OCI-LY1 (cell line): Measurements from ENCODE around the gene ATP8A1.

Experiments
- EZH2 ChIP-seq: fragments of 200-600 bp; sonication (generic), shearing (Covaris generic); IDR thresholded peaks from 2 replicates; pipeline ENCODE4 v1.8.0; 2017; ENCODE audit warnings: borderline replicate concordance, mixed run types, mild to moderate bottlenecking, antibody characterized with exemption, low read length, moderate library complexity, mixed read lengths
- TF ChIP-seq, protein P1 (sequence below): fragments of 200-600 bp; sonication (generic), shearing (Covaris generic); IDR thresholded peaks from 2 replicates; pipeline ENCODE4 v1.5.1; 2017; ENCODE audit warnings: mild to moderate bottlenecking, antibody characterized with exemption, low read length, moderate library complexity, mixed read lengths

DNA sequence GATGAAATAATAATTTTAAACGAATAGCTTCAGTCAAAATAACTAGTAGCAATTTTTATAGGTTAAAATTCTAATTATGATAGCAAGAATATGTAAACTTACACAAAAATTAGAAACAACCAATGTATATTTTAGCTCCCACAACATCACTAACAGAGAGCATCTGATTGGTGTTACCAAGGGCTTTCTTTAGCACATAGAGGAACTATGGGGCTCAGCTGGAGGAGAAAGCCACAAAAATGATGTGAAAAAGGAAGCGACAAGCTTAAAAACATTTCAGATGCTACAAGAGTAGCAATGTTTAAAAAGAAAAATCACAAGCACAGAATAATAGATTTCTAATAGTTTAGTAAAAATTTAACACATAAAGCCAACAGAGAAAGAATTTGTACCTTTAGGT lies 56.3 kb downstream of the ATP8A1 start:
- TF ChIP-seq, protein P1, sequence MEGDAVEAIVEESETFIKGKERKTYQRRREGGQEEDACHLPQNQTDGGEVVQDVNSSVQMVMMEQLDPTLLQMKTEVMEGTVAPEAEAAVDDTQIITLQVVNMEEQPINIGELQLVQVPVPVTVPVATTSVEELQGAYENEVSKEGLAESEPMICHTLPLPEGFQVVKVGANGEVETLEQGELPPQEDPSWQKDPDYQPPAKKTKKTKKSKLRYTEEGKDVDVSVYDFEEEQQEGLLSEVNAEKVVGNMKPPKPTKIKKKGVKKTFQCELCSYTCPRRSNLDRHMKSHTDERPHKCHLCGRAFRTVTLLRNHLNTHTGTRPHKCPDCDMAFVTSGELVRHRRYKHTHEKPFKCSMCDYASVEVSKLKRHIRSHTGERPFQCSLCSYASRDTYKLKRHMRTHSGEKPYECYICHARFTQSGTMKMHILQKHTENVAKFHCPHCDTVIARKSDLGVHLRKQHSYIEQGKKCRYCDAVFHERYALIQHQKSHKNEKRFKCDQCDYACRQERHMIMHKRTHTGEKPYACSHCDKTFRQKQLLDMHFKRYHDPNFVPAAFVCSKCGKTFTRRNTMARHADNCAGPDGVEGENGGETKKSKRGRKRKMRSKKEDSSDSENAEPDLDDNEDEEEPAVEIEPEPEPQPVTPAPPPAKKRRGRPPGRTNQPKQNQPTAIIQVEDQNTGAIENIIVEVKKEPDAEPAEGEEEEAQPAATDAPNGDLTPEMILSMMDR = no peak
- TF ChIP-seq EZH2 = no peak
